HG03342 (cell line): ENCODE results near the gene CCM2L.

Source experiments
- ATAC-seq: cut with Tn5 transposase; IDR thresholded peaks from one replicate; pipeline ENCODE4 v1.9.1; 2021; ENCODE audit warnings: mild to moderate bottlenecking, moderate library complexity; ENCODE audit not compliant: unreplicated experiment

CCM2L gene

DNA sequence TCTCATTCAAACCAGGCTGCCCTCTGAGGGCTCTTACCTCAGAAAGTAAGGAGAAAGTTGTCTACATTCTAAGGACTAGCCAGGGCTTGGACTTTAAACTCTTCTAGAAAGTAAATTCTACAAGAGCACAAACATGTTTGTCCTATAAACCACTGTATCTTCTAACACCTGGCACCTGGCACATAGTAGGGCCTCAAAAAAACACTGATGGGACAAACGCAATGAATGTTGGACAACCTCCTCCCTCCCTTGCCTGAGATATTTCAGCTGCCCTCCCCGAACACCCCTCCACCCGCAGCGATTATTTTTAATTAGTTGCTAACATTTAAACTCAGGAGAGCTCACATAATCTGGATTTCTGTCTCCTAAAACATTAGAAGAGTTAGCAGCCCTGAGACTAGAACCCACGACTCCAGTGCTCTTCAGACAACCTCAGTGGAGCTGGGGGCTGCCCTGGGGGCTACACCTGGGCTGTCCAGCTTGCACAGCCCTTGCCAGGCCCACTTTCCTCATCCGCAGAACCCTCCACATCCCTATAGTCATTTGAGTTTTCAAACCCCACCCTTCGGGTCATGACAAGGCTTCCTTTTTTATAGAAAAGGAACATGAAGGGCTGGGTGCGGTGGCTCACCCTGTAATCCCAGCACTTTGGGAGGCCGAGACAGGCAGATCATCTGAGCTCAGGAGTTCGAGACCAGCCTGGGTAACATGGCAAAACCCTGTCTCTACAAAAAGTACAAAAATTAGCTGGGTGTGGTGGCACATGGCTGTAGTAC is 46.7 kb downstream of the CCM2L start:
- ATAC-seq, result no peak

DNA sequence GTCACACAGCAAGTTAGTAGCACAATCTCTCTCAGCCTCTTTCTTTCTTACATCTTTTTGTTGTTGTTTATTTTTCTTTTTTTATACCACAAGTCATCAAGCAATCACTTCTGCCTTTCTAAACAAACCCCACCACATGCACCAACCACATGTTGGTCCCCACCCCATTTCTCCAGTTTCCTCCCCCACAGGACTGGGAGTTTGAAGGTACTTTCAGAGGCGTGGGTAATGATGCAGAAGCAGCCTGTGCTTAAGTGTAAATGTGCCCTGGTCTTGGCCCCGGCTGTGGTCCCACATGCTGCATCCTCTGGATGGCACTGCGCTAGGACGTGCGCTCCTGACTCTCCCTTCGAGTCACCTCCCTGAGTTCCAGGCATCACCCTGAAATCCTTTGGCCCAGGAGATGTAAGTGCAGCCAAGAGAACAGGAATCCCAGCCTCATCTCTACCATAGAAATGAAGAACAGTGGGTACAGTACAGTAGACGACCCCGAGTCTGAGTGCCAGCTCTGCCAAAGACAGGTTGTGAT is 47.5 kb downstream of the CCM2L start:
- ATAC-seq, result no peak

DNA sequence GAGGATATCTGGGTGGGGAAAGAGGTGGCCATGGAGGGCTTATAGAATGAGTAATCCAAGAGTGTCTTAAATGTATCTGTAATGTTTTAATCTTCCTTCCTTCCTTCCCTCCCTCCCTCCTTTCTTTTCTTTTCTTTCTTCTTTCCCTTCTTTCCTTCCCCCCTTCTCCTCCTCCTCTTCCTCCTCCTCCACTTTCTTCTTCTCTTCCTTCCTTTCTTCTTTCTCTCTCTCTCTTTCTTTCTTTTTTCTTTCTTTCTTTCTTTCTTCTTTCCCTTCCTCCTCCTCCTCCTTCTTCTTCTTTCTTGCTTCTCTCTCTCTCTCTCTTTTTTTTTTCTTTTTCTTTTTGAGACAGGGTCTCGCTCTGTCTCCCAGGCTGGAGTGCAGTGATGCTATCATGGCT is 49.0 kb downstream of the CCM2L start:
- ATAC-seq, result no peak

DNA sequence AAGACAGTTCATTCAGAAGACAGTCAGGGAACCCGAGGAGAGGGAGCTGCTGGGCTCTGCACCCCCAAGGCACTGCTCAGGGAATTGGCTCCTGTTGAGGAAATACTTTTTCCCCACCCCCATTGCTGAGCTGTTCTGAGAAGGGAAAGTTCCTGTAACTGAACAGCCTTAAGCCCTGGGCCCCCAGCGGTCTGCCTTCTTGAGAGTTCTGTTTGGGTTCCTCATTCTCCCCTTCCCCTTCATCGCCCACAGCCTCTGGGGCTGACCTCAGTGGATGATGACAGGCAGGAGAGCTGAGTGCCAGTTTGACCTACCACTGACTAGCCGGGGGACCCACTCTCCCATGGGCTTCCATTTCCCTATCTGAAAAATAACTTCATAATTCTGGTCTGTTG is 52.5 kb downstream of the CCM2L start:
- ATAC-seq, result no peak

DNA sequence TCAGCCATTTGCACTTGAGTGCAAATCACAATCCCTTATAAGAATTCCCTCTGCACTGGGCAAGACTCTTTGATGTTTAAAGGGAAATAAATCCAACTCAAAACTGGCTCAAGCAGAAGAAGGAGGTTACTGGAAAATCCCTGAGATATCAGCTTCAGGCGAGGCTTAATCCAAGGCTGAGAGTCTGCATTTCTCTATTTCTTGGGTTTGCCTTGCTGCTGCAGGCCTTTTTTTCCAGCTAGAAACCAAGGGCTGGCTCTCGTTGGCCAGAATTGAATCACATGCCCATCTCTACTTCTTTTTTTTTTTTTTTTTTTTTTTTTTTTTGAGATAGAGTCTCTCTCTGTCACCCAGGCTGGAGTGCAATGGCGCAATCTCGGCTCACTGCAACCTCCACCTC is 53.5 kb downstream of the CCM2L start:
- no peak for ATAC-seq

DNA sequence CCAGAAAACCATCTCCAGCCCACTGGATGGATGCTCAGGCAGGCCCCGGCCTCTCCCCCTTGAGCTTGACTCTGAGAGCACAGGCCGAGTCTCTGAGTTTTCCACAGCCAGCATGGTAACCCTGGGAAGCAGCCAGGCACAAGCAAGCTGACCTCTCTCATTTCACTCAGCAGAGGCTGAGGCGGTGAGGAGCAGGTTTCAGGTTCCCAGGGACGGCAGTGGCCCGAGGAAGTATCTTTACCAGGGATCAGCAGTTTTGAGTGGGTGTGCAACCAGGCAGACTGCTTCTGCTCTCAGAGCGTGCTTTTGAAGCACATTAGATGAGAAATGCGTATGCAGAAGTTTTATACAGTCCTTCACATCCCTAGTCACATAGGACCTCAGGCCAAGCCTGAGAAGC is 54.4 kb downstream of the CCM2L start:
- no peak for ATAC-seq

DNA sequence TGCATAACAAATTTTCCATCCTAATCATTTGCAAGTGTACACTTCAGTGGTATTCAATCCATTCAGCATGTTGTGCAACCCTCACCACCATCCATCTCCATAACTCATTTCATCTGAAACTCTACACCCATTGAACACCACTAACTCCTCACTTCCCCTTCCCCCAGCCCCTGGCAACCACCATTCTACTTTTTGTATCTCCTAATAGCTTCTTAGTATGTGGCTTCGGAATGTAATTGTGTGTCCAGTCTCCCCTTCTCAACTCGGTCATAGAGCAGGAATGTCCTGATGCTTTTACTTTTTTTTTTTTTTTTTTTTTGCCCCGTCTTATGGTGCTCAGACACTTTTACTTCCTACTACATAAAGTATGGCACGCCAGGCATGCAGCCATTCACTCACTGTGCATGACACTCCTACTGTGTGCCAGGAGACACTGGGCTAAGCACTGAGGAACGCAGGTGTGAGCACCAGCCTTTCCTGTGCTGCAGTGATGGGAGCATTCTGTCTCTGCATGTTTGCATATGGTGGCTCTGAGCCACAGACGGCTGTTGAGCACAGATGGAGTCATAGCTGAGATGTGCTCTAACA is 57.1 kb downstream of the CCM2L start:
- ATAC-seq, result no peak

DNA sequence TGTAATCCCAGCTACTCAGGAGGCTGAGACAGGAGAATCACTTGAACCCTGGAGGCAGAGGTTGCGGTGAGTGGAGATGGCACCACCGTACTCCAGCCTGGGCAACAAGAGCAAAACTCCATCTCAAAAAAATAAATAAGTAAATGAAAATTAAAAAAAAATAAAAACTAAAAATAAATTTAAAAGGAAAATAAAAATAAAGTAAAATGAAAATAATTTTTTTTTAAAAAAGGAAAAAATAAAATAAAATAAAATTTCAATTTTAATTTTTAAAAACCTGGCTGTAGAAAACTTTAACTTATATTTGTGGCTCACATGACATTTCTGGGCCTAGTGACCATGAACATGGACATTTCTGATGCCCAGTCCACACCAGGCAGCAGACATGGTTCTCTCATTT is 57.9 kb downstream of the CCM2L start:
- no peak for ATAC-seq

DNA sequence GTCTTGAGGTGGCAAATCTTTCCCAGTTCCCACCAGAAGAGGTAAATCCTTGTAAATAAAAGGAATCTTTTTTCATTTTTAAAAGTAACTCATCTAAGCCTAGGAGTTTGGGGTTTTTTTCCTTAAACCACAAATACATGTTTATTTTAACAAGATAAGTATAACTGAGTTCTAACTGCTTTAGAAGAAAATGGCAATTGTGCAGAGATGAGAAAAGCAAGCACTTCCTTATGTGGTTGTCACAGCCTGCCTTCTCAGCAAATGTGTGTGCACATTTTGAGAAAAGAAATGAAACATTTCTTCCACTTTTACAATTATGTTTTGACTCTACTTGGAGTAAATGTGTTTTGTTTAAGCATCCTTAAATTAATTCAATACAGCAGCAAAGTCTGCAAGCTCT is 59.5 kb downstream of the CCM2L start:
- ATAC-seq, result no peak

DNA sequence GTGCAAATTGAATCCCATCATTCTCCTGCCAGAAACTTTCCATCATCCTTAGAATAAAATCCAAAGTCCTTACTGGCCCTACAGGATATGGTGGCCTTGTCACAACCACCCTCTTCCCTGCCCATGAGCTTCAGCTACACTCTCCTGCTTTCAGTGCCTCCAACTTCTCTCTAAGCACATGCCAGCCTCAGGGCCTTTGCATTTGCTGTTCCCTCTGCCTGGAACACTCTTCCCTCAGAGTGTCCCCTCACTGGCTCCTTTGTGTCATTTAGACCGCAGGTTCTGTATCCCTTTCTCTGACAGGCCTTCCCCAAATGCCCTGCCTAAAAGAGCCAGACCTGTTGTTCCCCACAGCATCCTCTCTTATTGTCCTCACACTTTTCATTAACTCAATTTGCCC is 60.0 kb downstream of the CCM2L start:
- ATAC-seq, result no peak

DNA sequence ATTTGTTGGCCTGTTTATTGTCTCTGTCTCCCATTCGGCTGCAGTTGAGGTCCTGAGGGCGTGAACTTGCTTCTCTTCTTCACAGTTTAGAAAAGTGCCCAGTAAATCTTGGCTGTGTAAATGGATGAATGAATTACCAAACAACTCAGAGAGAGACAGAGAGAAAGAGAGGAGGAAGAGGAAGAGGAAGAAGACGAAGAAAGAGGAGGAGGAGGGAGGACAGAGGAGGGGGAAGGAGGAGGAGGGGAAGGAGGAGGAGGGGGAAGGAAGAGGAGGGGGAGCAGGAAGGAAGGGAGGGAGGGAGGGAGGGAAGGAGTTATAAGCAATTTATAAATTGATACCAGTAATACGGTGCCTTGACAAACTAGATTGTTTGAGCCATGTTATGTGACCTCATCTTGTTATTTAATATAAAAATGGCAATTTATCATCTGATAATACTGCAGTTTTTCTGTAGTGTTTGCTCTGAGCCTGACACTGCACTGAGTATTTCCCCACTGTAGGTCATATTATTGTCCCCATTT is 60.5 kb downstream of the CCM2L start:
- no peak for ATAC-seq

DNA sequence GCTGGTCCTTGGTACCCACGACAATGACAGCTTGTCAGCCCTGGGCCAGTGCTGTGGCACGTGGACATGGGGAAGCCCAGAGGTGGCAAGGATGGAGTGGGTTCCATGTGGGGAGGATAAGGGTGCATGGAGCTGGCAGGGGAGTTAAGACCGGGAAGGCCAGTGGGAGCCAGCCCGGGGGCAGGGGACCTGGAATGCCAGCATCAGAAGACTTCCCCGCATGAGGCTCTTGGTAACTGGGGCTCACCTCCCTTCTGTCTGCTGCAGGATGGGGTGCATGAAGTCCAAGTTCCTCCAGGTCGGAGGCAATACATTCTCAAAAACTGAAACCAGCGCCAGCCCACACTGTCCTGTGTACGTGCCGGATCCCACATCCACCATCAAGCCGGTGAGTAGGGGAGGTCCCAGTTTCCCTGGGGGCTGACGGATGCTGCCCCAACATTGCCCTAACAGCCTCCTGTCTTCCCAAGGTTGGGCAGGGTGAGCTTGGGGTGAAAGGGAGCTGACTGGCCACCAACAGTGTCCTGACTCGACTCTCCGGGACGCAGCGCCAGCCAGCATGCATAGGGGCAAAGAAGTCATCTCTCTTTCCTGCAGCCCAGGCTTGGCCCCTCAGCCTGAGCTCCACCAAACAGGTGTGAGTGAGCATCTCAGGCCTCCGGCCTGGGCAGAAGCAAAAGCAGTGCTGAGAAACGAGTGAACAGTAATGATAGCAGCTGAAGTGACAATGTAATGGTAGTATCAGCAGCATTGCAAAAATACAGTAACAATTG is 61.3 kb downstream of the CCM2L start:
- ATAC-seq, result no peak

DNA sequence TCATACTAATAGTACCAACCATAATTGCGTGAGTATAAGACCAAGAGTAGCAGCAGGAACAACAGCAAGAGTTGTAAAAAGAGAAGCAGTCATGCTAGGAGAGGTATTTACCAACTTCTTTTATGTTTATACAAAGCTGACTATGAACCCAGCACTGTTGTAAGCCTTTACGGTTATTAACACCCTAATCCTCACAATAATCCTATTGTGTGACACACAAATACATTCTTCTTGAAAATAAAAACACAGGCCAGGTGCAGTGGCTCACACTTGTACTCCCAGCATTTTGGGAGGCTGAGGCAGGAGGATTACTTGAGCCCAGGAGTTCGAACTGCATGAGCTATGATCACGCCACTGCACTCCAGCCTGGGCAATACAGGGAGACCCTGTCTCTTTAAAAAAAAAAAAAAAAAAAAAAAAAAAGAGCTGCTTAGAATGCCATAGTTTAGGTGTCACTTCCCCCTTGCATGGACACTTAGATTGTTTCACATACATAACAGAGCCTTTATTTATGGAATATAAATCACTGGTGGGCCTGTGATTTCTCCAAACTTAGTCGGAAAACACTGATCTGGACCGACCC is 62.0 kb downstream of the CCM2L start:
- no peak for ATAC-seq

DNA sequence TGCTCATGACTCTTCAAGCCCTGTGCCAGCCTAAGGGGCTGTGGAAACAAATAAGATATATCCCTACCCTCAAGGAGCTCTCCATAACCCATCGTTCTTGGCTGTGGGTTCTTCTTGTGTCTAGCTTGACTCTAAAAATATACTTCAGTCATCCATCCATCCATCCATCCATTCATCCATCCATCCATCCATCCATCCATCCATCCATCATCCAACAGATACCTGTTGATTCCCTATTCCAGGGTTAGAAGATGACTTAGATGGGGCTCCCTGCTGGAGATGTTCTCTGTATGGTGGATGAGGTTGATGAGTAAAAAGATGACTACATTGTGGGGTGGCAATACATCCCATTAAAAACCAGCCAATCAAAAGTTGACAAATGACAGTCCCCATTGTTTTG is 65.3 kb downstream of the CCM2L start:
- no peak for ATAC-seq

DNA sequence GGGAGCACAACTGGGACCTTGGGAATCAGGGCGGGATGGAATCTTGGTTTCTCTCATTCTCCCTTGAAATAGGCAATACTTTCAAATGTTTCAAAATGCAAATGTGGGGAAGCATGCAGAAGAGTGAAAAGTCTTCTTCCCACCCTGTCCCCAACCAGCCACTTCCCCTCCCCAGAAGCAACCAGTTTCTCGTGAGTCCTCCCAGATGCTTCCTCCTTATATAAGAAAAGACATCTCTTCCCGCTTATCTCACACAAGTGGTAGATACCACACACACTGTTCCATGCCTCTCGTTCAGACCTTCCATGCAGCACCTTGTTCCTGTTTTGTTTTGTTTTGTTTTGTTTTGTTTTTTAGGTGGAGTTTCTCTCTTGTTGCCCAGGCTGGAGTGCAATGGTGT is 67.0 kb downstream of the CCM2L start:
- ATAC-seq, result no peak

DNA sequence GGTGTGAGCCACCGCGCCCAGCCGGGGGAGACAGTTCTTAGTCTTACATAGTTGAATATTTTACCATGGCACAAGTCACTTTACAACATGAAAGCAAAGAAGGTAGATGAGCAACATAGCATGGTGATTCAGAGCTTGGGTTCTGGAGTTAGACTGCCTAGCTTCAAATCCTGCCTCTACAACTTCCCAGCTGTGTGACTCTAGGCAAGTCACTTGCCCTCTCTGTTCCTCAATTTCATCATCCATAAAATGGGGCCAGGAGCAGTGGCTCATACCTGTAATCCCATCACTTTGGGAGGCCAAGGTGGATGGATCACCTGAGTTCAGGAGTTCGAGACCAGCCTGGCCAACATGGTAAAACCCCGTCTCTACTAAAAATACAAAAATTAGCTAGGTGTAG is 68.1 kb downstream of the CCM2L start:
- ATAC-seq, result no peak

DNA sequence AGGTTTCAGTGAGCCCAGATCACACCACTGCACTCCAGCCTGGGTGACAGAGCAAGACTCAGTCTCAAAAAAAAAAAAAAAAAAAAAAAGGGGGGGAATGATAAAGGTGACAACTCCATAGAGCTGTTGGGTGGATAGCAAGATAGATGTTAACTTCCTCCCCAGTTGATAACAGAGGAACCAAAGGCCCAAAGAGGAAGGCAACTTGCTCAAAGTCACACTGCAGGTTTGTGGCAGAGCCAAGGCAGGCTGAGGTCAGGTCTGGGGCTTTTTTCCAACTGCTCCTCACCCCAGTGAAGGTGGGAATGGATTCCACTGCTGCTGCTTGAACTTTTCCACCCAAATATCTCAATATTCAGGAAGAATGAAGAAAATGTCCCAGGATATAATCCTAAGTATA is 68.6 kb downstream of the CCM2L start:
- no peak for ATAC-seq

DNA sequence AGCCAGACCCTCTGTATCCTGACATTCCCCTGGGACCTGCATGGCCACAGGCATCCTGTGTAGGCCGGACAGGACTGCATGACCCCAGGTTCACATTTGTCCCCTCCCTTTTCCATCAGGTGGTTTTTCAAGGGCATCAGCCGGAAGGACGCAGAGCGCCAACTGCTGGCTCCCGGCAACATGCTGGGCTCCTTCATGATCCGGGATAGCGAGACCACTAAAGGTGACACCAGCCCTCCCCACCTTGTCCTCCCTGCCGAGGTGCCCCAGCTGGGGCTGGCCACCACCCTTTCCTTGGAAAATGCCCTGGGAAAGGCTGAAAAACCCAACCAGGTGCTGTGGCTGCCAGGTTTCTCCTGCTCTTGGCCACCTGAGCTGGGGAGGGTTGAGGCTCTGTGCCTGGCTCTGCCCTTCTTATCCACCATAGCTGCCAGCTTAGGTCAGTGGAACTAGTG is 69.4 kb downstream of the CCM2L start:
- no peak for ATAC-seq

DNA sequence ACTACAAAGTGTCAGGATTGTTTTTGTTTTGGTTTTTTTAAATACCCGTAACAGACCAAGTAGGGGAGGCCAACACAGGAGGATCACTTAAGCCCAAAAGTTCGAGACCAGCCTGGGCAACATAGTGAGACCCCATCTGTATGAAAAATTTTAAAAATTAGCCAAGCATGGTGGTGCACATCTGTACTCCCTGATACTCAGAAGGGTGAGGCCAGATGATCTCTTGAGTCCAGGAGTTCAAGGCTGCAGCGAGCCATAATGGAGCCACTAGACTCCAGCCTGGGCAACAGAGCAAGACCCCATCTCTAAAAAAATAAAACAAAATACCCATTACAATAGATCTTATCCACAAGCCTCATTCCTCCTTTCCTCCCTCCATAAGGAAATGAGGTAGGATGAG is 70.5 kb downstream of the CCM2L start:
- no peak for ATAC-seq
